C4-2B (cell line): ENCODE measurements around the gene CFAP90.

Experiments used
- ZFX ChIP-seq: fragments of 450-650 bp; IDR thresholded peaks from 2 replicates; pipeline ENCODE4 v1.6.1; 2017
- TF ChIP-seq, protein P1 (sequence below): fragments of 450-650 bp; conservative IDR thresholded peaks from 2 replicates; pipeline ENCODE4 v1.5.1; 2017; ENCODE audit warnings: mild to moderate bottlenecking

DNA sequence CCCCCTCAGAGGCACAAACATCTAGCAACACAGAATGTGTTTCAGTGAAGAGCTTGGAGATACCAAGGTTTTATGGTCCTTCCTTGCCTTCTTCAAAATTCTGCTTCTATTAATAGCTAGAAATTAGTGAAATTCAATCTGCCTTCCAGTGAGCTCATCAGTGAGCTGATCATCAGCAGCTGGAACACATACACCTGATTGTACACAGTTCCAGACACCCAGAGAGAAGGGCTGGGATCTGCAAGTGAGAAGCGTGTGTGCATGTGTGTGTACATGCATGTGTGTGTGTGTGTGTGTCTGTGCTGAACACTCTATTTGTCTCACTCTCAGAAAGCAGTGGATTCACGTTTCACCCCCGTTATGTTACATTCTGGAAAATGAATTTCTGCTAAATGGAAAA lies 28.5 kb downstream of the CFAP90 start:
- TF ChIP-seq, protein P1, sequence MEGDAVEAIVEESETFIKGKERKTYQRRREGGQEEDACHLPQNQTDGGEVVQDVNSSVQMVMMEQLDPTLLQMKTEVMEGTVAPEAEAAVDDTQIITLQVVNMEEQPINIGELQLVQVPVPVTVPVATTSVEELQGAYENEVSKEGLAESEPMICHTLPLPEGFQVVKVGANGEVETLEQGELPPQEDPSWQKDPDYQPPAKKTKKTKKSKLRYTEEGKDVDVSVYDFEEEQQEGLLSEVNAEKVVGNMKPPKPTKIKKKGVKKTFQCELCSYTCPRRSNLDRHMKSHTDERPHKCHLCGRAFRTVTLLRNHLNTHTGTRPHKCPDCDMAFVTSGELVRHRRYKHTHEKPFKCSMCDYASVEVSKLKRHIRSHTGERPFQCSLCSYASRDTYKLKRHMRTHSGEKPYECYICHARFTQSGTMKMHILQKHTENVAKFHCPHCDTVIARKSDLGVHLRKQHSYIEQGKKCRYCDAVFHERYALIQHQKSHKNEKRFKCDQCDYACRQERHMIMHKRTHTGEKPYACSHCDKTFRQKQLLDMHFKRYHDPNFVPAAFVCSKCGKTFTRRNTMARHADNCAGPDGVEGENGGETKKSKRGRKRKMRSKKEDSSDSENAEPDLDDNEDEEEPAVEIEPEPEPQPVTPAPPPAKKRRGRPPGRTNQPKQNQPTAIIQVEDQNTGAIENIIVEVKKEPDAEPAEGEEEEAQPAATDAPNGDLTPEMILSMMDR: no peak
- no peak for TF ChIP-seq ZFX
